Activated CD8-positive, alpha-beta memory T cell treated with anti-CD3 and anti-CD28 coated beads, Interleukin-2, amount 10 ng/mL, durations not matched to agents 7 days and 5 days (primary cell): ENCODE data around the gene PLBD2. TPM values are rescaled to one million over a fixed set of nuclear protein-coding genes. Genes with fewer than 3 reads are reported as not detected.
A peak's percentile ranks its signal among the peaks of the same experiment; 100 is the strongest.

ENCODE experiments used
- ATAC-seq: fragments of 150-1000 bp; cut with Tn5 transposase; one replicate; pipeline ENCODE4 v1.10.0; 2021; ENCODE audit warnings: moderate library complexity
- CTCF ChIA-PET: fragments of 350-600 bp; sonication (Branson Sonifier 250); formaldehyde crosslinking; loops from one replicate; lab custom pipeline; 2021; ENCODE audit warnings: antibody characterized with exemption; lab: Charles Lee
- DNase-seq: peaks from one replicate; pipeline ENCODE4 v3.0.0-alpha.2; 2020
- H3K27ac Mint-ChIP-seq: one replicate; pipeline ENCODE4 v1.8.0; 2021; ENCODE audit warnings: mild to moderate bottlenecking, mixed read lengths
- H3K27me3 Mint-ChIP-seq: one replicate; pipeline ENCODE4 v1.8.0; 2021; ENCODE audit warnings: mixed read lengths
- H3K36me3 Mint-ChIP-seq: one replicate; pipeline ENCODE4 v1.8.0; 2021; ENCODE audit warnings: mild to moderate bottlenecking, mixed read lengths
- H3K4me1 Mint-ChIP-seq: one replicate; pipeline ENCODE4 v1.8.0; 2021; ENCODE audit warnings: mixed read lengths
- H3K4me3 Mint-ChIP-seq: one replicate; pipeline ENCODE4 v1.8.0; 2021; ENCODE audit warnings: mild to moderate bottlenecking, moderate library complexity, mixed read lengths
- H3K9me3 Mint-ChIP-seq: one replicate; pipeline ENCODE4 v1.8.0; 2022; ENCODE audit warnings: low read depth, mixed read lengths
- total RNA-seq, 2 experiments: library from RNA; stranded (reverse); gene quantifications; one replicate each; pipeline ENCODE4 v1.2.3, GENCODE V29; 2021

Gene PLBD2
- total RNA-seq, 2 experiments from 2014 or later = 11.2 to 12.5 TPM

DNA sequence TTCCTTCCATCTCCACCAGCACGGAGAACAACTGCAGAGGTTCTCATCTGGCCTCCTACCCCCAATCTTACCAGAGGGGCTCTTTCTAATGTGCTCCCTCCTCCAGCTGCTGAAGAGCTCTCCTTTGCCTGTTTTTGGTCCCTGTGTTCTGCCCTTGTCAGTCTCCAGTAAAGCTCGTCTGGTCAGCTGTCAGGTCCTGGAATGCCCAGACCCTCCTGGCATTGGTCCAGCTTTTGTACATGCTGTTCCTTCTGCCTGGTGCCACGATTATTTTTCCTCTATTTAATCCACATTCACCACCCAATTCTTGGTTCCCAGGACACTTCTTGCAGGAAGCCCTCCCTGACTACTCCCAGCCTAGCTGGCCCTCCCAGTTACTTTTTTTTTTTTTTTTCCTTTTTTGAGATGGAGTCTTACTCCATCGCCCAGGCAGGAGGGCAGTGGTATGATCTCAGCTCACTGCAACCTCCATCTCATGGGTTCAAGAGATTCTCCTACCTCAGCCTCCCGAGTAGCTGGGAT lies 30.0 kb upstream of the PLBD2 start:
- H3K36me3 Mint-ChIP-seq = peaks cover 14% of the 10 kb centered on the region
- H3K9me3 Mint-ChIP-seq = no peaks in the 10 kb centered on the region
- CTCF ChIA-PET = interaction anchor here (0.7 to 1.1 kb wide), 2 partner anchors 27 to 176 kb away, joined by 3 read pairs; no protein-coding TSS in a partner anchor
- ATAC-seq = no peak
- H3K4me1 Mint-ChIP-seq = peaks cover 4% of the 10 kb centered on the region
- no peak overlapping the region for H3K4me3 Mint-ChIP-seq
- no peak overlapping the region for H3K27ac Mint-ChIP-seq
- H3K27me3 Mint-ChIP-seq = no peaks in the 10 kb centered on the region
- DNase-seq = no peak

GRCh38 chr12:113329022-113329790 lies 29.2 kb upstream of the PLBD2 start:
- Mint-ChIP-seq H3K4me3 (no peak overlapping the region), H3K27ac (no peak overlapping the region), H3K27me3 (no peaks in the 10 kb centered on the region), H3K9me3 (no peaks in the 10 kb centered on the region), H3K4me1 (peaks cover 6% of the 10 kb centered on the region), H3K36me3 (peaks cover 14% of the 10 kb centered on the region)
- CTCF ChIA-PET = interaction anchor here (0.7 to 1.2 kb wide), 2 partner anchors 13 to 177 kb away, joined by 3 read pairs; no protein-coding TSS in a partner anchor
- ATAC-seq (no peak), DNase-seq (no peak)

- peaks cover 9% of the 10 kb centered on the region for H3K4me1 Mint-ChIP-seq
- no peak for DNase-seq
- no peak overlapping the region for H3K27ac Mint-ChIP-seq
- H3K9me3 Mint-ChIP-seq = no peaks in the 10 kb centered on the region
- H3K36me3 Mint-ChIP-seq = peaks cover 13% of the 10 kb centered on the region
- no peak overlapping the region for H3K4me3 Mint-ChIP-seq
- no peak for ATAC-seq
- no peaks in the 10 kb centered on the region for H3K27me3 Mint-ChIP-seq
- CTCF ChIA-PET = interaction anchor here (1.2 kb wide), 1 partner anchor 13 kb away, joined by 3 read pairs; no protein-coding TSS in a partner anchor
These were observed 28.5 kb upstream of the PLBD2 start for GRCh38 chr12:113329791-113330417.

GRCh38 chr12:113330505-113330904 lies 27.9 kb upstream of the PLBD2 start:
- Mint-ChIP-seq H3K27me3 (no peaks in the 10 kb centered on the region), H3K9me3 (no peaks in the 10 kb centered on the region), H3K27ac (no peak overlapping the region)

GRCh38 chr12:113332688-113333417 lies 25.5 kb upstream of the PLBD2 start:
- ATAC-seq (no peak), DNase-seq (no peak)
- Mint-ChIP-seq H3K9me3 (no peaks in the 10 kb centered on the region), H3K36me3 (peaks cover 12% of the 10 kb centered on the region), H3K4me3 (no peak overlapping the region), H3K27me3 (peaks cover 3% of the 10 kb centered on the region), H3K4me1 (peaks cover 11% of the 10 kb centered on the region), H3K27ac (no peak overlapping the region)
- CTCF ChIA-PET = interaction anchor here (0.6 to 1.5 kb wide), 3 partner anchors 26 to 1000 kb away, joined by 3 to 4 read pairs (median 3); partner anchors contain the start of gene PLBD2

More at GRCh38 chr12:113330505-113330904, 27.9 kb upstream of the PLBD2 start:
- H3K4me1 Mint-ChIP-seq = peaks cover 11% of the 10 kb centered on the region
- no peak for ATAC-seq
- CTCF ChIA-PET = interaction anchor here (1.2 kb wide), 1 partner anchor 14 kb away, joined by 3 read pairs; no protein-coding TSS in a partner anchor
- DNase-seq = no peak
- peaks cover 12% of the 10 kb centered on the region for H3K36me3 Mint-ChIP-seq
- H3K4me3 Mint-ChIP-seq = no peak overlapping the region

DNA sequence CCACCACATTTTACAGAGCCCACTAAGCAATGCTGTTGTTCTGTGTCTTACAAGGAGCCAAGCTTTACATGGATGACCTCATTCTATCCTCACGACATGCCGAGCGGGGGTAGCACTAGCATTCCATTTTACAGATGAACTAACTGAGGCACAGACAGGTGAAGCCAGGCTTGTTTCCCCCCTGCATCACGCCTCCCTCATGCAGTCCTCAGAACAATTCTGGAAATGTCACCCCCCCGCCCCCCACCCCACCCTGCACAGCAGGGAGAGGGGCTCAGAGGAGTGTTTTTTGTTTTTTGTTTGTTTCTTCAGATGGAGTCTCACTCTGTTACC lies 25.0 kb upstream of the PLBD2 start:
- CTCF ChIA-PET = interaction anchor here (0.6 kb wide), 1 partner anchor 158 kb away, joined by 3 read pairs; no protein-coding TSS in a partner anchor
- peaks cover 12% of the 10 kb centered on the region for H3K36me3 Mint-ChIP-seq

DNA sequence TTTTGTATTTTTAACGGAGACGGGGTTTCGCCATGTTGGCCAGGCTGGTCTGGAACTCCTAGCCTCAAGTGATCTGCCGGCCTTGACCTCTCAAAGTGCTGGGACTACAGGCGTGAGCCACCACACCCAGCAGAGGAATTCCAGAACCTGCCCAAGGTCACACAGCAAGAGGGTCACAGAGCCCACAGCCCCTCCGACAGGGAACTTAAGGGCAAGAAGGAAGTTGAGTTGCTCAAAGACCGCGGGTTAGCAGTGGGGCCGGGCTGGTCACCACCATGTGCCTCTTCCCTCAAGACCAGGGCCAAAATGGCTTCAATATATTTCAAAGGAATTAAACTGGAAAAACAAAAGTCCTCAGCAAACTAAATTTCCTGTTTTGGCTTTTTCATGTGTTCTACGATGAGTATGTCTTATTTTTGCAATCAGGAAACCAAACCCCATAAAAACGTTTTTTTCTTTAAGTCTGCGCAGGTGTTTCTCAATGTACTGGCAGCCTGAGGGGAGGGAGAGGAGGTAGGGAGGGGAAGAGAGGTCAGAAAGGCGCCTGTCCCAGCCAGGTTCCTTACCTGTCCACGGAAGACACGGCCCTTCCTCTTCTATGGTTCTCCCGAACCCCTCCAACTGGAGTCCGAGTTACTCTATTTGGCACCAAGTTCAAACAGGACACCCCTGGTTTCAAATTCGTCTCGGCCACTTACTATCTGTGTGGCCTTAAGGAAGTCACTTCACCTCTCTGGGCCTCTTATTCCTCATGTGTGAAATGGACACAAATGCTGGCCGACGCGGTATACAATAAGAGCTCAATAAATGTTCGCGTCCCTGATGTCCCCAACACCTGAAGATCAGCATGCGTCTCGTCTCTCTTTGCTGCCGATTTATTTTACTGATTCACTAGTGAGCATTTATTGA lies 24.3 kb upstream of the PLBD2 start:
- Mint-ChIP-seq H3K27ac (peak overlapping the region; percentile 71), H3K9me3 (no peaks in the 10 kb centered on the region), H3K4me3 (peak overlapping the region; percentile 89), H3K27me3 (peaks cover 3% of the 10 kb centered on the region), H3K4me1 (peaks cover 11% of the 10 kb centered on the region), H3K36me3 (peaks cover 12% of the 10 kb centered on the region)
- peak; percentile 20 for ATAC-seq
- CTCF ChIA-PET = interaction anchor here (1.2 to 1.3 kb wide), 2 partner anchors 17 to 24 kb away, joined by 3 to 4 read pairs; partner anchors contain the start of gene PLBD2
- DNase-seq = no peak

More for the DNA sequence above, 25.0 kb upstream of the PLBD2 start:
- H3K27me3 Mint-ChIP-seq = peaks cover 3% of the 10 kb centered on the region
- H3K9me3 Mint-ChIP-seq = no peaks in the 10 kb centered on the region
- no peak overlapping the region for H3K27ac Mint-ChIP-seq
- DNase-seq (no peak), ATAC-seq (no peak)
- peaks cover 11% of the 10 kb centered on the region for H3K4me1 Mint-ChIP-seq
- peak overlapping the region; percentile 89 for H3K4me3 Mint-ChIP-seq

GRCh38 chr12:113334786-113335539 lies 23.4 kb upstream of the PLBD2 start, which contains the start of gene SLC8B1:
Gene SLC8B1 (minus strand): TSS chr12:113335109. CDS start chr12:113332878, 2,231 bp downstream.
- Mint-ChIP-seq H3K36me3 (peaks cover 12% of the 10 kb centered on the region), H3K27ac (peak within 1 kb of the TSS; percentile 71), H3K4me3 (peak within 1 kb of the TSS; percentile 89), H3K4me1 (peaks cover 11% of the 10 kb centered on the region), H3K9me3 (no peaks in the 10 kb centered on the region), H3K27me3 (peaks cover 3% of the 10 kb centered on the region)
- CTCF ChIA-PET = interaction anchor here (0.7 to 1.3 kb wide), 4 partner anchors 16 to 91 kb away, joined by 3 to 4 read pairs (median 3); partner anchors contain the start of gene PLBD2
- DNase-seq = peak; percentile 88
- peak; percentile 99 for ATAC-seq

GRCh38 chr12:113339540-113339939 lies 18.8 kb upstream of the PLBD2 start:
- no peak overlapping the region for H3K4me3 Mint-ChIP-seq
- H3K27me3 Mint-ChIP-seq = peaks cover 3% of the 10 kb centered on the region
- H3K36me3 Mint-ChIP-seq = no peaks in the 10 kb centered on the region
- H3K4me1 Mint-ChIP-seq = peaks cover 3% of the 10 kb centered on the region
- H3K9me3 Mint-ChIP-seq = no peaks in the 10 kb centered on the region
- H3K27ac Mint-ChIP-seq = no peak overlapping the region
- DNase-seq (no peak), ATAC-seq (no peak)
- CTCF ChIA-PET = no interaction called here

- no peaks in the 10 kb centered on the region for H3K9me3 Mint-ChIP-seq
- ATAC-seq = no peak
- DNase-seq = no peak
- peaks cover 2% of the 10 kb centered on the region for H3K4me1 Mint-ChIP-seq
- no peaks in the 10 kb centered on the region for H3K36me3 Mint-ChIP-seq
- H3K4me3 Mint-ChIP-seq = no peak overlapping the region
- H3K27ac Mint-ChIP-seq = no peak overlapping the region
- peaks cover 3% of the 10 kb centered on the region for H3K27me3 Mint-ChIP-seq
- CTCF ChIA-PET = no interaction called here
These were observed 18.3 kb upstream of the PLBD2 start for GRCh38 chr12:113340061-113340460.

- no peaks in the 10 kb centered on the region for H3K27me3 Mint-ChIP-seq
- H3K36me3 Mint-ChIP-seq = no peaks in the 10 kb centered on the region
- no peaks in the 10 kb centered on the region for H3K9me3 Mint-ChIP-seq
- no peak overlapping the region for H3K4me3 Mint-ChIP-seq
- no peaks in the 10 kb centered on the region for H3K4me1 Mint-ChIP-seq
- no peak for DNase-seq
- CTCF ChIA-PET = no interaction called here
- H3K27ac Mint-ChIP-seq = no peak overlapping the region
- ATAC-seq = no peak
These were observed 16.9 kb upstream of the PLBD2 start for GRCh38 chr12:113341535-113341934.
